ENCODE data around the gene GUCD1. TPM values are rescaled to one million over a fixed set of nuclear protein-coding genes. Genes with fewer than 3 reads are reported as not detected.
"Not testable (repeated sequence)": the region's sequence is repeated elsewhere in the genome, so short reads cannot be mapped to it uniquely, and the experiment has no call there.

The GUCD1 gene
- total RNA-seq, result 291 TPM
- long read RNA-seq, transcript GUCD1-206 (6 exons, 3,613 nt), result major isoform, 397 of 612 reads
- long read RNA-seq, transcript GUCD1-212 (2 exons, 510 nt), result minor isoform, 34 of 612 reads
- long read RNA-seq, transcript GUCD1-202 (5 exons, 865 nt), result minor isoform, 14 of 612 reads
- long read RNA-seq, transcript GUCD1-204 (6 exons, 3,482 nt), result minor isoform, 21 of 612 reads
- long read RNA-seq, partial matches to known transcripts, result 18 of 612 reads
- long read RNA-seq, other reads (novel, unspliced or antisense), result 102 of 612 reads

- peak; percentile 1 for ATAC-seq (ENCODE audit: poor library complexity)
- intact Hi-C loops (cut with DNase I), result no loop called here
- DNase-seq, result peak; percentile 51
These were observed at the start of gene GUCD1 for GRCh38 chr22:24554313-24555164. Gene GUCD1 (minus strand): TSS chr22:24555138. CDS start chr22:24554991, 147 bp downstream.

DNA sequence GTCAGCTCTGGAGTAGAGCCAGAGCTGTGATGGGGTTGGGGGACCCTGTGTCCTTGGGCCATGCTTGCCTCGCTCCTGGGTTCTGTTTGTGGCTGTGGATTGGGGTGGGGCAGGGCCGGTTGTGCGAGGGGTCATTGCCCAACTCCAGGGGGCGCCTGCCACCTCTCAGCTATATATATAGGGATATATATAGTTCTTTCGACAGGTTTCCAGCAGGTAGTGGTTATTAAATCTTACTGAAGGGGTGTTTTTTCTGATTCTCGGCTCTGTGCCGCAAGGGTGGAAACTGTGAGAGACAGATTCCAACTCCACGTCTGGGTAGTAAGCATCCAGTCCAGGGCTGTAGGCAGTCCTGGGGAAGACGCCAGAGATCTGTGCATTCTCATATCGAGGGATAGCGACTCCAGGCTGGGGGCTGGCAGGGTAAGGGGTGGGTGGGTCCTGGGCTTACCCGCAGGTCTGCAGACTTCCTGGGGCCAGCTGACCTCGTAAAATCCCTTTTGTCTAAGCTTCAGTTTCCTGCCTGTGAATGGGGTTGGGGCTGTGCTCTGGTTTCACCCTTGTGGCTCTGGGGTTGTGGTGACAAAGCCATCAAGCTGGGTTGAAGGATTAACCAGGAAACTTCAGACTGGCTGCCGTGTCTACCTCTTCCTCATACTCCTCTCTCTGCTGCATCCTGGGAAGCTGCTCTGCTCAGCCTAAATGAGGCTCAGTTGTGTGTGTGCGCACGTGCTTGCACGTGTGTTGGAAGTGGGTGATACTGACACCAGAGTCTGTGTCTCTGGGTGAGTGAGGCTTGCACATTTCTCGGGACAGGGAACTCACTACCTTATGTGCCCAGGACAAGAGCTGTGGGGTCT, 49.1 kb upstream of the GUCD1 start:
- ATAC-seq (ENCODE audit: poor library complexity), result peak; percentile 13
- DNase-seq; intact Hi-C loops (cut with DNase I): not testable (repeated sequence)

DNA sequence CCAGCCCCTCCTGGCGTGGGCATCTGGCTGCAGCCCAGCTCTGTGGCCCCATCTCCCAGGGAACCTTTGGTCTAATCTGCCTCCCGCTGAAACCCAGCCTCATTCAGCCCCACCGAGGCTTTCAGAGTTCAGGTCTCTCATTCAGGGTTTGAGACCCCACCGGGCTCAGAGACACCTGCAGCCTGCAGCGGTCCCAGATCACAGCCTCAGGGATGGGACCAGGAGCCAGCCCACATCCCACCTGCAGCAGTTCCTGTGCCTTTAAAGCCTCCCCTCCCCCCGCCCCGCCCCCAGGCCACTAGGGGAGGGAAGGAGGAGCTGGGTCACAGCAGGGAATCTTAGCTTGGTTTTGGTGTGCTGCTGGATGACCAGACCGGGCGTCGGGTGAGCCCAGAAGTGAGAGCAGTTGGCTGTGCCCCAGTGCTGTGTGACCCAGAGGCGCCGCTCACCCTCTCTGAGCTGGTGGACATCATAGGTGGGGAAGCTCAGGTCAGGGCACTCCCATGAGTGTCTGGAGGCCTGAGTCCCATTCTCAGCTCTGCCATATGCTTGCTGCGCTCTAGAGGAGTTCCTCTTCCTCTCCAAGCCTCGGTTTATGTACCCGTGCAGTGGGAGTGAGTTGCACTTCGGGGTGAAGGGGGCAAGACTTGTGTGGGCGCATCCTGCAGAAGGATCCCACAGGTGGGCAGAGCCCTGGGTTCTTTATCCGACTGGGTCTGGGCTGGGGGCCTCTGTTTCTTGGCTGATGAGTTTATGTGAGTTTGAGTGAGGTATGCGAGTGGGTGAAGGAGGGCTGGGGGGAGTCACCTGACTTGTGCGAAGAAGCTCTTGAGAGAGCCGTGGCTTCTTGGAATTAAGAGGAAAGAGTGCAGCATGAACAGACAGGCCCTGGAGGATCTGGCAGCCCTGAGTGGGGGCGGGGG, 48.2 kb upstream of the GUCD1 start, which contains the start of gene GGT1:
Gene GGT1 (plus strand): TSS at position 347 of the 923 bp plus-strand sequence. CDS start 7,889 bp downstream, outside the sequence.
- DNase-seq; intact Hi-C loops (cut with DNase I); ATAC-seq (ENCODE audit: poor library complexity): not testable (repeated sequence)

- ATAC-seq (ENCODE audit: poor library complexity); DNase-seq; intact Hi-C loops (cut with DNase I): not testable (repeated sequence)
These were observed 47.3 kb upstream of the GUCD1 start for GRCh38 chr22:24602105-24602749.

DNA sequence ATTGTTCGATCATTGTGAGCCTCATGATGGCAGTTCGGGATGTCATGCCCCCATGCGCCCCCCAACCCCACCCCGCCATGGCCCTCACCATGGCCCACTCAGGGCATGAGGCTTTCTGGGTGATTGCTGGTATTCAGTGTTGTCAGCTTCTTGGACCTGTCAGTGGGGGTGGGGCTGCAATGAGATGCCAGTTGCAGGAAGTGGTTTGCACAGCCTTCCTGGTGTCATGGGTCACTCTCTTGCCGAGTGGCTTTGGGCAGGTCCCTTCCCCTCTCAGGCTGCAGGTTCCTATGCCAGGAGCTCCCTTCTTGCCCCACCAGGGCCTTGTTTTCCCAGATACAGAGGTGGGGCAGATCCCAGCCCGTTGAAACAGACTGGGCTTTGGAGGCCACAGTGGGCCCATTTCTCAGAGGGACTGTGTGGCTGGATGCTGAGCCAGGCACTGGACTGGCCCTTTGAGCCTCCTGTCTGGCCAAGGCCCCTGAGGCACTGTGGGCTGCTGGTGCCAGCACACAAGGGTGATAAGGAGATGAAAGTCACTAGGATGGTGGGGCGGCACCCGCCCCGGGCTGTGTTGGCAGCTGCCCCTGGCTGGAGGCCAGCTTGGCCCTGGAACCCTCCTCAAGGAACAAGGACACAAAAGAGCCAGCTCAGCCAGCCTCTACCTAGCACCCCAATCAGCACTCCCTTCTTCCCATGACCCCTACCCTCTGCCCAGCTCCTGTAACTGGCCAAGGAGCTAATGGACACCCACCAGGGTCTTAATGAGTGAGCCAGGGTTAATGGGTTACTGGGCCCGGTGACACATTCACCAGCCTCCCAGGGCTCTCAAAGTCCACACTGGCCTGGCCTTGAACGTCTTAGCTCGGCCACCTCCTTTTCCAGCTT, 46.5 kb upstream of the GUCD1 start:
- intact Hi-C loops (cut with DNase I), result no loop called here
- peak; percentile 90 for ATAC-seq (ENCODE audit: poor library complexity)
- DNase-seq, result peak; percentile 82

- ATAC-seq (ENCODE audit: poor library complexity); intact Hi-C loops (cut with DNase I); DNase-seq: not testable (repeated sequence)
These were observed 45.2 kb upstream of the GUCD1 start for GRCh38 chr22:24599958-24600715.

DNA sequence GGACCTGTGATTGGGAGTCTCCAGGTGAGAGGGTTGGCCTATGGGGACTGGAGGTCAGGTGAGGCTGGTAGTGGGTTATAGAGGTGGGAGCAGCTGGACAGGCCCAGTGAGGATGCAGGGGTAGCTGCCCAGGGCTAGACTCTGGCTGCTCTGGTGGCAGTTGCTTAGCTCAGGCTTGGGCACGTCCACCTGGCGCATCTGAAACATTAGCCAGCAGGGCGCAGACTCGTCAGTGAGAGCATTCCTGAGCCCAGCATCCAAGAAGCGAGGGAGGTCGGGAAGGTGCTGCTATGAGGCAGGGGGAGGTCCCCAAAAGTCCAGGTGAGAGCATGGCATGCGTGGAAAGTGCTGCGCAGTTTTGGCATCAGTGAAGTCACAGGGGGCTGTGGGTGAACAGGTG, 44.6 kb upstream of the GUCD1 start:
- ATAC-seq (ENCODE audit: poor library complexity) (no peak), DNase-seq (no peak)
- intact Hi-C loops (cut with DNase I), result no loop called here

GRCh38 chr22:24597076-24597475, 42.1 kb upstream of the GUCD1 start:
- ATAC-seq (ENCODE audit: poor library complexity); intact Hi-C loops (cut with DNase I); DNase-seq: not testable (repeated sequence)

GRCh38 chr22:24595863-24596262, 40.9 kb upstream of the GUCD1 start:
- ATAC-seq (ENCODE audit: poor library complexity) (no peak), DNase-seq (no peak)
- intact Hi-C loops (cut with DNase I), result no loop called here

GRCh38 chr22:24595228-24595627, 40.3 kb upstream of the GUCD1 start:
- DNase-seq (no peak), ATAC-seq (ENCODE audit: poor library complexity) (no peak)
- intact Hi-C loops (cut with DNase I), result no loop called here

DNA sequence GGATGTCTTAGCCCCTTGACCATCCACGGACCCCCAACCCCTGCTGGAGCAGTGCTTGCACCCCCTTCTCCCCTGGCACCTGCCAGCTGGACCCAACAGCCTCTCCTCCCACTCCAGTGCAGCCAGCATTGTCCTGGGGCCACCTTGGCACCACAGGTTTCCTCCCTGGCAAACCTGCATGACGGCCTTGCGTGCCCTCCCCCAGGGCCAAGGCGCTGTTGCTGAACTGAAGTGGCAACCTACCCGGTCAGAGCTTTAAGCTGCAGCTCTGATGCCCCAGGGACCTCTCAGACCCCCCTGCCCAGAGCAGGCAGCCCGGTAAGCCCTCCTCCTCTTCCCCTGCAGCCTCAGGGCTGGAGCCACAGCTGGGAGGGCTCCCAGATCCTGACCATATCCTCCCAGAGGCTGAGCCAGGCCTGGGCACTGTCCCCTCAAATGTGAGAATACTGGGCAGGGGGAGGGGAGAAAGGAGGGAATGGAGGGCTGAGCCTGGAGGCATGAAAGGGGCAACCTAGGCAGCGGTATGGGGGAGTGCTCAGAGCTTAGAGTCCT, 39.7 kb upstream of the GUCD1 start:
- DNase-seq, result no peak
- ATAC-seq (ENCODE audit: poor library complexity), result no peak
- intact Hi-C loops (cut with DNase I), result no loop called here

DNA sequence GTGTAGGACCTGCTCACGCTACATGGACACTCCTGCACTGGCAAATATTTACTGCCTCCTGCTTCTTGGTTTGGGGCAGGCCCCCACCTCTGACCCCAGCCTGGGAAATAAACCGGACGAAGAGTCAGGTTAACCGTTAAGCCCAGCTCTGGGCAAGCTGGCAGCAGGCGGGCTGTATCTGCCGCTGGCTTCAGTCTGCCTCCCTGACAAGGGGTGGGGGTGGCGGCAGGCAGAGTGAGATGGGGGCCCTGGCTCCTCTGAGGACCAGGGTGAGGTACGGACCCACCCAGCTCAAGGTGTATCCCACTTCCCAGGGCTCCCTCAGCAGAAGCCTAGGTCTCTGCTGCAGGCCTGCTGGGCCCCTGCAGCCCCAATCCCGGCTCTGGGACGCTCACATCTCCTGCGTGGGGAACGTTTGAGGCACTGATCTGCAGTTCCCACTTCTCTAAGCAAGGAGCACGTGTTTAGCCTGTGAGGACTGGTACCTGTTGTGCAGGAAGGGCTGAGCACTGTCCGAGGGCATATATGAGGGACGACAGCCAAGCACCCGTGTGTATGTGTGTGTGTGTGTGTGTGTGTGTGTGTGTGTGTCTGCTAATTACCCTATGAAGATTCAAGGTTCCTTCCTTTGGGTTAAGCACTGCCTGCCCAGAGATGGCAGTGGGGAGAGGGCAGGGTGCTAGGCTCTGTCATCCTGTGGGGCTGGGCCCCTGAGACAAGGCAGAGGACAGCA, 39.1 kb upstream of the GUCD1 start:
- ATAC-seq (ENCODE audit: poor library complexity), result no peak
- no peak for DNase-seq
- intact Hi-C loops (cut with DNase I), result no loop called here

DNA sequence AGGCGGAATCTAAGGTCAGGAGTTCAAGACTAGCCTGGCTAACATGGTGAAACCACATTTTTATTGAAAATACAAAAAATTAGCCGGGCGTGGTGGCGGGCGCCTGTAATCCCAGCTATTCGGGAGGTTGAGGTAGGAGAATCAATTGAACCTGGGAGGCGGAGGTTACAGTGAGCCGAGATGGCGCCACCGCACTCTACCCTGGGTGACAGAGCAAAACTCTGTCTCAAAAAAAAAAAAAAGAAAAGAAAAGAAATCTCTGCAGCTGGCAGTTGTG, 38.6 kb upstream of the GUCD1 start:
- DNase-seq; intact Hi-C loops (cut with DNase I); ATAC-seq (ENCODE audit: poor library complexity): not testable (repeated sequence)

DNA sequence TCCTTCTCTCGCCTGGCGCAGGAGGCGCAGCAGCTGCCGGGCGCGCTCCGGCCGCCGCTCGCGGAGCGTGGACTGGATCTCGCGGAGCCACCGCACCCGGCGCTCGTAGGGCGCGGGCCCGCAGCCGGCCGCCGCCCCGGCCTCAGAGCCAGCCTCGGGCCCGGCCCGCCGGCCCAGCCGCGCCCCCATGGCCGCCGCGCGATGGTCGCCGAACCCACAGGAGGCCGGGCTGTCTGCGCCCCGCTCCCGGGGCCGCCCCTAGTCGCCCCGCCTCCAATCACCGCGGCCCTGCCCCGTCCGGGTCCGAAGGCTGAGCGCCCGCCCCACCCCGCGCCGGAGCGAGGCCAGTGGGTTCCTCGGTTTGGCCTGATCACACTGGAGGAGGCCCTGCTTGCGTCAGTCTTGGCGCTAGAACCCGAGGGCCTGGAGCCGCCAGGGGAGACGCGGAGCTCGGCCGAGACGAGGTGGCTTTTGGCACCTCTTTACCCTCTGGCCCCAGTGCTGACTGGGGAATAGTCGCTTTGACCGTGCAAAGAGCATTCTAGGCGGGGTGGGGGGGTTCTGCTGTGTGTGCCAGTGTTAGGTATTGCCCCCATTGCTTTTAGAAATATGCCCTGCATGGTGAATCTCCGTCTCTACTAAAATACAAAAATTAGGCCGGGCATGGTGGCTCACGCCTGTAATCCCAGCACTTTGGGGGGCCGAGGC, 38.1 kb upstream of the GUCD1 start, which contains the start of gene LRRC75B:
Gene LRRC75B (minus strand): TSS at position 223 of the 708 bp plus-strand sequence. CDS start 34 bp downstream, at position 189.
- intact Hi-C loops (cut with DNase I), result no loop called here
- DNase-seq, result peak; percentile 94
- ATAC-seq (ENCODE audit: poor library complexity), result peak; percentile 93

Data from Right ventricle myocardium superior (tissue), 1 donor.